OCI-LY3 (cell line): Measurements from ENCODE around the gene TEX261.

Source experiments
- H2AFZ ChIP-seq: fragments of 200-600, 300-600 bp; shearing (Covaris generic); 2 replicates; pipeline ENCODE4 v1.6.0; 2014; ENCODE audit warnings: antibody characterized with exemption, low read depth, low read length
- H3K27ac ChIP-seq: fragments of 200-600, 300-600 bp; sonication (generic); 2 replicates; pipeline ENCODE4 v1.5.1; 2014; ENCODE audit warnings: mild to moderate bottlenecking, low read length, moderate library complexity, mixed read lengths
- H3K27me3 ChIP-seq: fragments of 200-600, 300-600 bp; sonication (generic); 2 replicates; pipeline ENCODE4 v1.6.1; 2014; ENCODE audit warnings: low read depth, low read length, mixed read lengths
- H3K36me3 ChIP-seq: fragments of 200-600, 300-600 bp; sonication (generic); replicated peaks from 2 replicates; pipeline ENCODE3; 2014; ENCODE audit warnings: low read depth, low read length, mixed read lengths
- H3K4me1 ChIP-seq: fragments of 300-600, 200-600 bp; sonication (generic); 2 replicates; pipeline ENCODE4 v1.6.1; 2014; ENCODE audit warnings: low read length, mixed read lengths
- H3K4me2 ChIP-seq: fragments of 200-600, 300-600 bp; sonication (generic); 2 replicates; pipeline ENCODE4 v1.6.1; 2014; ENCODE audit warnings: low read length, mixed read lengths
- H3K4me3 ChIP-seq: fragments of 300-600, 200-600 bp; sonication (generic); 2 replicates; pipeline ENCODE4 v1.5.1; 2014; ENCODE audit warnings: antibody characterized with exemption, mild to moderate bottlenecking, low read length, moderate library complexity
- H3K79me2 ChIP-seq: fragments of 300-600, 200-600 bp; shearing (Covaris generic); 2 replicates; pipeline ENCODE4 v1.6.1; 2014; ENCODE audit warnings: mild to moderate bottlenecking, low read length, mixed read lengths
- H3K9ac ChIP-seq: fragments of 300-600, 200-600 bp; shearing (Covaris generic); 2 replicates; pipeline ENCODE4 v1.6.0; 2014; ENCODE audit warnings: mild to moderate bottlenecking, low read length, moderate library complexity
- H3K9me3 ChIP-seq: fragments of 200-600, 300-600 bp; shearing (Covaris generic); 2 replicates; pipeline ENCODE4 v1.6.1; 2014; ENCODE audit warnings: low read length, mixed read lengths; ENCODE audit not compliant: insufficient read depth
- H4K20me1 ChIP-seq: fragments of 200-600, 300-600 bp; sonication (generic); 2 replicates; pipeline ENCODE4 v1.6.1; 2016; ENCODE audit warnings: low read length, mixed read lengths; ENCODE audit not compliant: insufficient read depth
- EZH2phosphoT487 ChIP-seq: fragments of 200-600 bp; shearing (Covaris generic); IDR thresholded peaks from 2 replicates; pipeline ENCODE4 v1.6.1; 2018; ENCODE audit warnings: antibody characterized with exemption, mixed run types, low read depth
- TF ChIP-seq, protein P1 (sequence below): fragments of 200-600, 300-600 bp; sonication (generic); IDR thresholded peaks from 2 replicates; pipeline ENCODE4 v1.5.1; 2014; ENCODE audit warnings: antibody characterized with exemption, low read length, low read depth

The TEX261 gene

DNA sequence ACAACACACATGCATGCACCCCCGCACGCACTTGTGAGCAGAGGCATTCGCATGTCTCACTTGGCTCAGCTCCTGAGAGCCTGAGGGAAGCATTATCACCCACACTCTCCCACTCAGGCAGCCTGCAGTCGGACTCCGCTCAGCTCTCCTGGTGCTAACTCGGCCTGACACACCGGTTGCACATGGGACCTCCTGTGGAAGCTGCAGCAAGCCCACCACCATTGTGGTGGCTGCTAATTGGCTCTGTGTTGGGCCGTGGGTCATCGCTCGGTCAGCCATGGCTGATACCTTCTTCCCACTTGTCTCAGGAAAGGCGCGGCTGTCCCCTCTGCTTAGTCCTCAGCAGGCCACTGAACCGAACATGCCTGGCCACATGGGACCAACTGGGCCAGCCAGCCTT lies 13.7 kb upstream of the TEX261 start:
- H3K9ac ChIP-seq: no peak overlapping the region

DNA sequence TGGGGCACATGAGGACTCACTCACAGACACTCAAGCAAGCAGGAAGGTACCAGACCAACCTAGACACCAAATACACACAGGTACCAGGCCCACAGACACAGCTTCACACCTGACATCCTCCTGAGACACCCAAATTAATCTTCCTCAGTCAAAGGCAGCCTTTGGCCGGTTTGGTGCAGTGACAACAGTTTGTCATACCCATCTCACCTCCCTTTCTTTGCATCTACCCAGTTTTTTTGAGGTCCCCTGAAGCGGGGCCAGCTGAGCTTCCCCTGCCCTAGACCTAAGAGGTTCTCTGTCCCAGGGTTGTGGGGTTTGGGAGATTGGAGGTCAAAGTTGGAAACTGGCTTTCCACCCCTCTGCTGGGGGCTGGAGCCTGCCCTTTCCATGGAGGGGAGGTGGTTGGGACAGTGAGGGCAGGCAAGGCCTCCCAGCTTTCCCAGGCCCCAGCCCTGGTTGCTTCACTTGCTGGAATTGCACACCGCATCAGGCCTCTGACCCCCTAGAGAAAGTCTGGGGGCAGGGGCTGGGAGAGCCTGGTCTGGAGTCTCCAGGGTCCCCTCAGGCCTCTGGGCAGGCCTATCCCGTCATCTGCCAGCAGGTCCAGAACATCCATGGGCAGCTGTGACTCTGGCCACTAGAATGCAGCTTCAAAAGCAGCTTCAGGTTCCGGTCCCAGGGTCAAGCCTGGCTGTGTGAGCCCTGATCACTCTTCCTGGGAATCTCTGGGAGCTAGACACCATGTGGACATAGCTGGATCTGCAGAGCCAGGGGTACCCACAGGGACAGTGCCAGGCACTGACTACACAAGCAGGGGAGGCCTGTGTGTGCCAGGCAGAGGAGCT lies 12.5 kb upstream of the TEX261 start:
- Histone ChIP-seq H3K4me2 (no peak overlapping the region), H3K9ac (no peak overlapping the region), H2AFZ (no peak overlapping the region), H3K9me3 (no peaks in the 10 kb centered on the region), H3K27ac (no peak overlapping the region), H4K20me1 (no peaks in the 10 kb centered on the region), H3K4me1 (no peaks in the 10 kb centered on the region), H3K36me3 (no peaks in the 10 kb centered on the region), H3K4me3 (no peak overlapping the region), H3K79me2 (no peaks in the 10 kb centered on the region), H3K27me3 (no peaks in the 10 kb centered on the region)
- TF ChIP-seq, protein P1, sequence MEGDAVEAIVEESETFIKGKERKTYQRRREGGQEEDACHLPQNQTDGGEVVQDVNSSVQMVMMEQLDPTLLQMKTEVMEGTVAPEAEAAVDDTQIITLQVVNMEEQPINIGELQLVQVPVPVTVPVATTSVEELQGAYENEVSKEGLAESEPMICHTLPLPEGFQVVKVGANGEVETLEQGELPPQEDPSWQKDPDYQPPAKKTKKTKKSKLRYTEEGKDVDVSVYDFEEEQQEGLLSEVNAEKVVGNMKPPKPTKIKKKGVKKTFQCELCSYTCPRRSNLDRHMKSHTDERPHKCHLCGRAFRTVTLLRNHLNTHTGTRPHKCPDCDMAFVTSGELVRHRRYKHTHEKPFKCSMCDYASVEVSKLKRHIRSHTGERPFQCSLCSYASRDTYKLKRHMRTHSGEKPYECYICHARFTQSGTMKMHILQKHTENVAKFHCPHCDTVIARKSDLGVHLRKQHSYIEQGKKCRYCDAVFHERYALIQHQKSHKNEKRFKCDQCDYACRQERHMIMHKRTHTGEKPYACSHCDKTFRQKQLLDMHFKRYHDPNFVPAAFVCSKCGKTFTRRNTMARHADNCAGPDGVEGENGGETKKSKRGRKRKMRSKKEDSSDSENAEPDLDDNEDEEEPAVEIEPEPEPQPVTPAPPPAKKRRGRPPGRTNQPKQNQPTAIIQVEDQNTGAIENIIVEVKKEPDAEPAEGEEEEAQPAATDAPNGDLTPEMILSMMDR: no peak
- TF ChIP-seq EZH2phosphoT487: no peak

More for the DNA sequence above, 13.7 kb upstream of the TEX261 start:
- Histone ChIP-seq H3K9me3 (no peaks in the 10 kb centered on the region), H2AFZ (no peak overlapping the region), H4K20me1 (no peaks in the 10 kb centered on the region), H3K4me3 (no peak overlapping the region), H3K4me2 (no peak overlapping the region), H3K4me1 (no peaks in the 10 kb centered on the region), H3K27me3 (no peaks in the 10 kb centered on the region), H3K27ac (no peak overlapping the region), H3K79me2 (no peaks in the 10 kb centered on the region), H3K36me3 (no peaks in the 10 kb centered on the region)
- TF ChIP-seq, protein P1: no peak
- TF ChIP-seq EZH2phosphoT487: no peak

- Histone ChIP-seq H3K4me2 (no peak overlapping the region), H3K27me3 (no peaks in the 10 kb centered on the region), H3K4me1 (peaks cover 3% of the 10 kb centered on the region; the same call in 1 of the 2 replicates), H3K27ac (no peak overlapping the region), H3K9me3 (no peaks in the 10 kb centered on the region), H3K4me3 (no peak overlapping the region), H3K9ac (no peak overlapping the region), H4K20me1 (no peaks in the 10 kb centered on the region), H2AFZ (no peak overlapping the region), H3K79me2 (no peaks in the 10 kb centered on the region), H3K36me3 (no peaks in the 10 kb centered on the region)
- TF ChIP-seq, protein P1: no peak
- TF ChIP-seq EZH2phosphoT487: no peak
Measured at GRCh38 chr2:71006323-71006722, 11.7 kb upstream of the TEX261 start.

DNA sequence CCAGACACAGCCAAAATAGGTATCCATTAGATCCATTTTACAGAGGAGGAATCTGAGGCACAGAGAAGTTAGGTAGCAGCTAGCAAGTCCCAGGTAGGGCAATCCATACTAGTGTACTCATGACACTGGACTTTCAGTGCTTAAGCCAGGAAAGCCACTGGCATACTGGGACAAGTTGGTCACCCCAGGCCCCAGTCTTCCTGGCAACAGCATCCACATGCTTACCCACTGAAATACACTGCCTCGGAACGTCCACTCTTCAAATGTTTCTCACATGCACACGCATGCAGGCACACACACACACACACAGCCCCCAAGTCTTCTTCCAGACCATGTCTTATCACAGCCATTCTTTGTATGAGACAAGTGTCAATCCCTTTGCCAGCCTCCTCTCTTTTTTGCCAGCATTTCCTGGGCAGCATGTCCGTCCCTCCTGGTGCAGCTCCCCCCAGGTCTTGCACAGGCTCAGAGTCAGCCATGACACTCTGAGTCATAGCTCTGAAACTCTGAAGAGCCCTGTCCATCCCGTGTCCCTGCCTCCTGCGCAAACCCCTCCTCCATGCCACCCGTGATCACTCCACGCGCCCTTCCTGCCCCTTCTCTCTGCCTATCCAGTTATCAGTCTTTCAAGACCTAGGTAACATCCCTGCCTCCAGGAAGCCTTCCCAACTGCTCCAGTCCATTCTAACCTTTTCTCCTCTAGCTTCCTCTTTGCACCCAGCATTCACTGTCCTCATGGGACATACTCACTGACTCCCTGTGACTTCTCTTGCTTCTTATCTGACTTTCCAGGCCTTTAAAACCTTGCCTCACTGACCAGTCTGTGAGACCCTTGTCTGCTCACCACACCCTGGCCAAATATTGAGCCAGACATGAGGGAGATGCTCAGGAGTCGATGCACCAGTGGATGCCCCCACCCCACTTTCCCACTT lies 10.9 kb upstream of the TEX261 start:
- no peak for TF ChIP-seq EZH2phosphoT487
- TF ChIP-seq, protein P1: no peak
- no peaks in the 10 kb centered on the region for H3K36me3 ChIP-seq
- no peak overlapping the region for H3K4me3 ChIP-seq
- H3K4me1 ChIP-seq: peaks cover 8% of the 10 kb centered on the region; the same call in 1 of the 2 replicates
- H3K9me3 ChIP-seq: no peaks in the 10 kb centered on the region
- no peak overlapping the region for H3K9ac ChIP-seq
- H3K79me2 ChIP-seq: no peaks in the 10 kb centered on the region
- no peak overlapping the region for H2AFZ ChIP-seq
- no peak overlapping the region for H3K27ac ChIP-seq
- H3K27me3 ChIP-seq: no peaks in the 10 kb centered on the region
- H4K20me1 ChIP-seq: no peaks in the 10 kb centered on the region
- H3K4me2 ChIP-seq: no peak overlapping the region
